GM12892 (cell line): ENCODE data around the gene FRMD3.
"Not testable (repeated sequence)": the region's sequence is repeated elsewhere in the genome, so short reads cannot be mapped to it uniquely, and the experiment has no call there.

Experiments
- POLR2A ChIP-seq: IDR thresholded peaks from 2 replicates; pipeline ENCODE4 v1.6.1; 2011; ENCODE audit warnings: low read depth, low read length, control low read depth
- POLR2AphosphoS5 ChIP-seq: IDR thresholded peaks from 2 replicates; pipeline ENCODE4 v1.6.1; 2011; ENCODE audit warnings: low read depth, low read length, control low read depth

- not testable (repeated sequence) for TF ChIP-seq POLR2A, POLR2AphosphoS5
These were observed 20.2 kb downstream of the FRMD3 start for GRCh38 chr9:83517980-83518379.
